ENCODE results near the gene CD82.

CD82 gene

GRCh38 chr11:44565211-44565952, at the start of gene CD82:
CD82 (plus strand) TSS chr11:44565663; CDS start chr11:44594663, 29,000 bp downstream.
- H3K27ac ChIP-seq = peak within 1 kb of the TSS; percentile 85
- TF ChIP-seq ZFX (IDR thresholded peaks at IDR 0.05) (no peak), CTCF (conservative IDR thresholded peaks at IDR 0.05) (no peak; the same call in 1 of the 2 replicates)

- H3K27ac ChIP-seq = no peak overlapping the region
- TF ChIP-seq ZFX (IDR thresholded peaks at IDR 0.05) (no peak), CTCF (conservative IDR thresholded peaks at IDR 0.05) (no peak)
Observed at GRCh38 chr11:44516688-44517507, 48.6 kb upstream of the CD82 start.

GRCh38 chr11:44517541-44517940, 47.9 kb upstream of the CD82 start:
- H3K27ac ChIP-seq = no peak overlapping the region
- TF ChIP-seq ZFX (IDR thresholded peaks at IDR 0.05) = no peak

- TF ChIP-seq ZFX (IDR thresholded peaks at IDR 0.05) (no peak), CTCF (conservative IDR thresholded peaks at IDR 0.05) (no peak)
- H3K27ac ChIP-seq = no peak overlapping the region
Observed at GRCh38 chr11:44518968-44519550, 46.4 kb upstream of the CD82 start.

GRCh38 chr11:44519989-44520737, 45.3 kb upstream of the CD82 start:
- TF ChIP-seq CTCF (conservative IDR thresholded peaks at IDR 0.05) = no peak

GRCh38 chr11:44521148-44521547, 44.3 kb upstream of the CD82 start:
- TF ChIP-seq CTCF (conservative IDR thresholded peaks at IDR 0.05) = no peak

More at GRCh38 chr11:44519989-44520737, 45.3 kb upstream of the CD82 start:
- no peak overlapping the region for H3K27ac ChIP-seq

GRCh38 chr11:44522294-44522693, 43.2 kb upstream of the CD82 start:
- no peak overlapping the region for H3K27ac ChIP-seq
- TF ChIP-seq ZFX (IDR thresholded peaks at IDR 0.05) (no peak), CTCF (conservative IDR thresholded peaks at IDR 0.05) (no peak)

More at GRCh38 chr11:44521148-44521547, 44.3 kb upstream of the CD82 start:
- no peak overlapping the region for H3K27ac ChIP-seq
